Peyer's patch (tissue), 4 donors: ENCODE results near the gene SHE.

ENCODE experiments used
- CTCF ChIP-seq, 6 experiments: fragments of 450-650 bp in 4 of 6; fragments of 200-600 bp in 2 of 6; sonication (generic) in 1 of 6; IDR thresholded peaks; one replicate each; pipeline ENCODE4 v1.5.1; 2017 to 2019; ENCODE audit warnings: antibody characterized with exemption in 6 of 6, mild to moderate bottlenecking in 3 of 6, moderate library complexity in 1 of 6
- POLR2A ChIP-seq, 2 donors: fragments of 450-650 bp; IDR thresholded peaks; one replicate each; pipeline ENCODE4 v1.5.1; 2017; ENCODE audit warnings: antibody characterized with exemption in 2 of 2, mild to moderate bottlenecking in 2 of 2, moderate library complexity in 2 of 2

GRCh38 chr1:154463512-154463990, 38.7 kb downstream of the SHE start:
- TF ChIP-seq CTCF (IDR thresholded peaks at IDR 0.05) (no peak), POLR2A (IDR thresholded peaks at IDR 0.05) (no peak)
